T-helper 2 cell (primary cell): ENCODE measurements around the gene VEGFB.

Experiments used
- DNase-seq, 5 experiments: peaks; one replicate each; pipeline versions ENCODE4 v3.0.0 to v3.0.0-alpha.2; 2012 to 2022

The VEGFB gene

GRCh38 chr11:64284962-64285884 is 50.8 kb downstream of the VEGFB start, which contains the start of gene GPR137:
TSS of gene GPR137 (plus strand) at chr11:64285848. CDS start at chr11:64286525, 677 bp downstream.
- DNase-seq = peak; percentile 83 to 91 (median 87)

GRCh38 chr11:64285885-64286800 is 51.8 kb downstream of the VEGFB start:
- peak in 1 of 5 experiments; percentile 70 for DNase-seq

GRCh38 chr11:64286801-64287159 is 52.4 kb downstream of the VEGFB start:
- DNase-seq = no peak

- no peak for DNase-seq
These were observed 53.4 kb downstream of the VEGFB start for GRCh38 chr11:64287676-64288352.

- DNase-seq = no peak
These were observed 54.0 kb downstream of the VEGFB start for GRCh38 chr11:64288353-64288750.
